Osteocyte (in vitro differentiated cells): ENCODE measurements around the gene TMEM198. TPM values are rescaled to one million over a fixed set of nuclear protein-coding genes. Genes with fewer than 3 reads are reported as not detected.

Experiments used
- DNase-seq: peaks from one replicate; pipeline ENCODE4 v3.0.0; 2021; ENCODE audit warnings: mixed read lengths; ENCODE audit not compliant: unreplicated experiment; ENCODE audit errors: extremely low spot score
- H3K27ac Mint-ChIP-seq: one replicate; pipeline ENCODE4 v1.8.0; 2021; ENCODE audit warnings: mild to moderate bottlenecking, mixed read lengths; ENCODE audit not compliant: unreplicated experiment
- H3K27me3 Mint-ChIP-seq: one replicate; pipeline ENCODE4 v1.8.0; 2021; ENCODE audit warnings: mixed read lengths; ENCODE audit not compliant: unreplicated experiment
- H3K36me3 Mint-ChIP-seq: one replicate; pipeline ENCODE4 v1.8.0; 2021; ENCODE audit warnings: mixed read lengths; ENCODE audit not compliant: unreplicated experiment
- H3K4me1 Mint-ChIP-seq: one replicate; pipeline ENCODE4 v1.8.0; 2021; ENCODE audit warnings: mixed read lengths; ENCODE audit not compliant: unreplicated experiment
- H3K4me3 Mint-ChIP-seq: one replicate; pipeline ENCODE4 v1.8.0; 2021; ENCODE audit warnings: mild to moderate bottlenecking, moderate library complexity, mixed read lengths; ENCODE audit not compliant: unreplicated experiment
- H3K9me3 Mint-ChIP-seq: one replicate; pipeline ENCODE4 v1.8.0; 2021; ENCODE audit warnings: mixed read lengths; ENCODE audit not compliant: unreplicated experiment
- total RNA-seq: library from RNA; stranded (reverse); gene quantifications from 2 replicates; pipeline ENCODE4 v1.2.1, GENCODE V29; 2021
- TF ChIP-seq, protein P1 (sequence below): fragments of 200-600 bp; sonication (generic); IDR thresholded peaks from 2 replicates; pipeline ENCODE4 v1.5.0; 2021; ENCODE audit warnings: antibody characterized with exemption, mild to moderate bottlenecking, moderate library complexity

TMEM198 gene
- total RNA-seq, 1 donor from 2014 or later, result 5.3 TPM

DNA sequence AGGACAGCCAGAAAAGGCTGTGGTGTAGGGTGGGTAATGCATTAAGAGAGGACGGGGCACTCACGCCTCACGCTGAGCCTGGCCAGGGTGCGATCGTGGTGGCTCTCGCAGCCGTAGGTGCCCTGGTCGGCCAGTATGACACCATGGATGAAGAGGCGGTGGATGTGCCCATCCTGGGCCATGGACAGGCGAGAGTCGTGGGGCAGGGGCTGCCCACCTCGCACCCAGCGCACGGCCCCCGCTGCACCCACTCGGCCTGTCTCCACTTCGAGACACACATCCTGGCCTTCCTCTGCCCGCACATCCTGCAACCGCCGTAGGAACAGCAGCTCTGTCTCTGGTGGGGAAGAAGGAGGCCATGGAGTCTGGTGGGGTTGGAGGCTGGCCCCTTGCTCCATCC, 12.1 kb downstream of the TMEM198 start:
- Mint-ChIP-seq H3K36me3 (peaks cover 5% of the 10 kb centered on the region), H3K9me3 (no peaks in the 10 kb centered on the region), H3K27me3 (no peaks in the 10 kb centered on the region), H3K4me1 (peaks cover 13% of the 10 kb centered on the region), H3K27ac (no peak overlapping the region), H3K4me3 (no peak overlapping the region)
- DNase-seq, result no peak
- TF ChIP-seq, protein P1, sequence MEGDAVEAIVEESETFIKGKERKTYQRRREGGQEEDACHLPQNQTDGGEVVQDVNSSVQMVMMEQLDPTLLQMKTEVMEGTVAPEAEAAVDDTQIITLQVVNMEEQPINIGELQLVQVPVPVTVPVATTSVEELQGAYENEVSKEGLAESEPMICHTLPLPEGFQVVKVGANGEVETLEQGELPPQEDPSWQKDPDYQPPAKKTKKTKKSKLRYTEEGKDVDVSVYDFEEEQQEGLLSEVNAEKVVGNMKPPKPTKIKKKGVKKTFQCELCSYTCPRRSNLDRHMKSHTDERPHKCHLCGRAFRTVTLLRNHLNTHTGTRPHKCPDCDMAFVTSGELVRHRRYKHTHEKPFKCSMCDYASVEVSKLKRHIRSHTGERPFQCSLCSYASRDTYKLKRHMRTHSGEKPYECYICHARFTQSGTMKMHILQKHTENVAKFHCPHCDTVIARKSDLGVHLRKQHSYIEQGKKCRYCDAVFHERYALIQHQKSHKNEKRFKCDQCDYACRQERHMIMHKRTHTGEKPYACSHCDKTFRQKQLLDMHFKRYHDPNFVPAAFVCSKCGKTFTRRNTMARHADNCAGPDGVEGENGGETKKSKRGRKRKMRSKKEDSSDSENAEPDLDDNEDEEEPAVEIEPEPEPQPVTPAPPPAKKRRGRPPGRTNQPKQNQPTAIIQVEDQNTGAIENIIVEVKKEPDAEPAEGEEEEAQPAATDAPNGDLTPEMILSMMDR, result no peak

DNA sequence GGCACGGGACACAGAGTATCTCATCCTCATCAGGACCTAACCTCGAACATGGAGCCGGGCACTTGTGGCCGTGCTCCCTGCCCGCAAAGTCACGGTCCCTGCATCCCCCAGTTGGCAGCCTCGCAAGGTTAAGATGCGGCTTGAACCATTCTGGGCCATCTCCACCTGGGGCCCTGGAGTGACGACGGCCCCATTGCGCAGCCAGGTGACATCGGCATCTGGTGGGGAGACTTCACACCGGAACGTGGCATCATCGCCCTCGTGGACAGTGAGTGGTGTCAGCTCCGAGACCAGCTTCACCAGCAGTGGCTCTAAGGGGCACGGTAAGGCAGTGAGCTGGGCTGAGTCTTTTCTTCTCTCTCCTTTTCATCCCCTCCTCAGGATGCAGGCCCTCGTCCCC, 12.6 kb downstream of the TMEM198 start:
- Mint-ChIP-seq H3K4me3 (no peak overlapping the region), H3K27ac (no peak overlapping the region), H3K9me3 (no peaks in the 10 kb centered on the region), H3K36me3 (peaks cover 5% of the 10 kb centered on the region), H3K27me3 (no peaks in the 10 kb centered on the region), H3K4me1 (peaks cover 11% of the 10 kb centered on the region)
- TF ChIP-seq, protein P1, result no peak
- DNase-seq, result no peak

- TF ChIP-seq, protein P1, result no peak
- no peaks in the 10 kb centered on the region for H3K9me3 Mint-ChIP-seq
- no peaks in the 10 kb centered on the region for H3K27me3 Mint-ChIP-seq
- peaks cover 6% of the 10 kb centered on the region for H3K36me3 Mint-ChIP-seq
- no peak overlapping the region for H3K27ac Mint-ChIP-seq
- DNase-seq, result no peak
- H3K4me3 Mint-ChIP-seq, result no peak overlapping the region
- H3K4me1 Mint-ChIP-seq, result peaks cover 8% of the 10 kb centered on the region
These were observed 13.5 kb downstream of the TMEM198 start for GRCh38 chr2:219557320-219557719.

DNA sequence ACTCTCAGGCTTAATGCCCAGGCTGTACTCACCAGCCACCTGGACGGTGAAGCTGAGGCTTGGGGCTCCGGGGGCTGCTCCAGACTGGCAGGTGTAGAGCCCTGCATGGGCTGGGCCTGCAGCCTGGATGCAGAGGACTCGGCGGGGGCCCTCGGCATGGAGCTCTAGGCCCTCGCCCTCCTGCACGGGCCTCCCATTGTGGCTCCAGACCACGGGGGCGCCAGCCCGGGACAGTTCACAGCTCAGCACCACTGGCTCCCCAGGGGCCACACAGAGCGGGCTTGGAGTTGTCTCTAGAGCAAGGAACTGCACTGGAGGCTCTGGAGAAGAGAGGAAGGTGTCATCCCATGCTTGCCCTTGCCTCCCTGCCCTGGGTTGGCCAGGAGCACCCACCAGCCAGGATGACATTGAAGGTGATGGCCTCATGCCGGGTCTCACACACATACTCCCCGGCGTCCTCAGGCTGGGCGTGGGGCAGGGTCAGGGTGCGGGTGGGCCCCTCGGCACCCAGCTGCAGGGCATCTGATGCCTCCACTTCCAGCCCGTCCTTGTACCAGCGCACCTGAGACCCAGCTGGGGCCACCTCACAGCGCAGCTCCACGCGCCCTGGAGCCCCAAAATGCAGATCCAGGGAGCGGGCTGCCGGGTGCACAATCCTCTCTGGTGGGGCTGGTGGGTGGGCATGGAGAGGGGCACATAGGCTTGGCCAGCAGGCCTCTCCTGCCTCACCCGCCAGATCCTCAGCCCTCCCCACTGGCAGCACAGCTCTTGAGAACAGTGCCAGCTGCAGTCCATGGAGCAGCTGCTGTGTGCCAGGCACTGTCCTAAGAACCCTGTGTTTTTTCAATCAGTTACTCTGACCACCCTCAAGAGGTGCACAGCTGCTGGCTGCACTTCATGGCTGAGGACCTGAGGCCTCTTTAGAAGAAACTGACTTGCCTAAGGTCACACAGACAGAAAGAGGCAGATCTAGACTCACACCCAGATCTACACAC, 14.3 kb downstream of the TMEM198 start:
- TF ChIP-seq, protein P1, result no peak
- Mint-ChIP-seq H3K27me3 (no peaks in the 10 kb centered on the region), H3K4me1 (peaks cover 7% of the 10 kb centered on the region), H3K4me3 (no peak overlapping the region), H3K36me3 (peaks cover 9% of the 10 kb centered on the region), H3K9me3 (no peaks in the 10 kb centered on the region), H3K27ac (no peak overlapping the region)
- DNase-seq, result peak; percentile 83

- Mint-ChIP-seq H3K27ac (no peak overlapping the region), H3K9me3 (no peaks in the 10 kb centered on the region), H3K36me3 (peaks cover 16% of the 10 kb centered on the region), H3K4me3 (no peak overlapping the region), H3K4me1 (peaks cover 2% of the 10 kb centered on the region), H3K27me3 (no peaks in the 10 kb centered on the region)
- TF ChIP-seq, protein P1, result no peak
- DNase-seq, result no peak
These were observed 15.5 kb downstream of the TMEM198 start for GRCh38 chr2:219559156-219559915.
